Measurements from ENCODE around the gene RAPGEF4. TPM values are rescaled to one million over a fixed set of nuclear protein-coding genes. Genes with fewer than 3 reads are reported as not detected.

The RAPGEF4 gene
- total RNA-seq, 1 experiment from 2014 or later, result 0.62 TPM

GRCh38 chr2:172929644-172930043 is 194.0 kb downstream of the RAPGEF4 start:
- TF ChIP-seq, protein P1, sequence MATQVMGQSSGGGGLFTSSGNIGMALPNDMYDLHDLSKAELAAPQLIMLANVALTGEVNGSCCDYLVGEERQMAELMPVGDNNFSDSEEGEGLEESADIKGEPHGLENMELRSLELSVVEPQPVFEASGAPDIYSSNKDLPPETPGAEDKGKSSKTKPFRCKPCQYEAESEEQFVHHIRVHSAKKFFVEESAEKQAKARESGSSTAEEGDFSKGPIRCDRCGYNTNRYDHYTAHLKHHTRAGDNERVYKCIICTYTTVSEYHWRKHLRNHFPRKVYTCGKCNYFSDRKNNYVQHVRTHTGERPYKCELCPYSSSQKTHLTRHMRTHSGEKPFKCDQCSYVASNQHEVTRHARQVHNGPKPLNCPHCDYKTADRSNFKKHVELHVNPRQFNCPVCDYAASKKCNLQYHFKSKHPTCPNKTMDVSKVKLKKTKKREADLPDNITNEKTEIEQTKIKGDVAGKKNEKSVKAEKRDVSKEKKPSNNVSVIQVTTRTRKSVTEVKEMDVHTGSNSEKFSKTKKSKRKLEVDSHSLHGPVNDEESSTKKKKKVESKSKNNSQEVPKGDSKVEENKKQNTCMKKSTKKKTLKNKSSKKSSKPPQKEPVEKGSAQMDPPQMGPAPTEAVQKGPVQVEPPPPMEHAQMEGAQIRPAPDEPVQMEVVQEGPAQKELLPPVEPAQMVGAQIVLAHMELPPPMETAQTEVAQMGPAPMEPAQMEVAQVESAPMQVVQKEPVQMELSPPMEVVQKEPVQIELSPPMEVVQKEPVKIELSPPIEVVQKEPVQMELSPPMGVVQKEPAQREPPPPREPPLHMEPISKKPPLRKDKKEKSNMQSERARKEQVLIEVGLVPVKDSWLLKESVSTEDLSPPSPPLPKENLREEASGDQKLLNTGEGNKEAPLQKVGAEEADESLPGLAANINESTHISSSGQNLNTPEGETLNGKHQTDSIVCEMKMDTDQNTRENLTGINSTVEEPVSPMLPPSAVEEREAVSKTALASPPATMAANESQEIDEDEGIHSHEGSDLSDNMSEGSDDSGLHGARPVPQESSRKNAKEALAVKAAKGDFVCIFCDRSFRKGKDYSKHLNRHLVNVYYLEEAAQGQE (IDR thresholded peaks at IDR 0.05; ENCODE audit: insufficient read depth in 1 of 2, low read depth in 2 of 2, low read length in 1 of 2), result no peak
- TF ChIP-seq, protein P2, sequence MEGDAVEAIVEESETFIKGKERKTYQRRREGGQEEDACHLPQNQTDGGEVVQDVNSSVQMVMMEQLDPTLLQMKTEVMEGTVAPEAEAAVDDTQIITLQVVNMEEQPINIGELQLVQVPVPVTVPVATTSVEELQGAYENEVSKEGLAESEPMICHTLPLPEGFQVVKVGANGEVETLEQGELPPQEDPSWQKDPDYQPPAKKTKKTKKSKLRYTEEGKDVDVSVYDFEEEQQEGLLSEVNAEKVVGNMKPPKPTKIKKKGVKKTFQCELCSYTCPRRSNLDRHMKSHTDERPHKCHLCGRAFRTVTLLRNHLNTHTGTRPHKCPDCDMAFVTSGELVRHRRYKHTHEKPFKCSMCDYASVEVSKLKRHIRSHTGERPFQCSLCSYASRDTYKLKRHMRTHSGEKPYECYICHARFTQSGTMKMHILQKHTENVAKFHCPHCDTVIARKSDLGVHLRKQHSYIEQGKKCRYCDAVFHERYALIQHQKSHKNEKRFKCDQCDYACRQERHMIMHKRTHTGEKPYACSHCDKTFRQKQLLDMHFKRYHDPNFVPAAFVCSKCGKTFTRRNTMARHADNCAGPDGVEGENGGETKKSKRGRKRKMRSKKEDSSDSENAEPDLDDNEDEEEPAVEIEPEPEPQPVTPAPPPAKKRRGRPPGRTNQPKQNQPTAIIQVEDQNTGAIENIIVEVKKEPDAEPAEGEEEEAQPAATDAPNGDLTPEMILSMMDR (IDR thresholded peaks at IDR 0.05), result no peak
- TF ChIP-seq SIN3A (IDR thresholded peaks at IDR 0.05; ENCODE audit: borderline replicate concordance, insufficient read depth, low read depth, low read length), result no peak
- TF ChIP-seq TCF7L2 (IDR thresholded peaks at IDR 0.05; ENCODE audit: low read depth, low read length), result no peak
- TF ChIP-seq POLR2AphosphoS5 (IDR thresholded peaks at IDR 0.05; ENCODE audit: low read depth, low read length), result no peak
- ChIA-PET POLR2A (no interaction called here), CTCF (no interaction called here)
- intact Hi-C loops (cut with micrococcal nuclease; ENCODE audit: unreplicated experiment) (no loop called here), in situ Hi-C loops (cut with HindIII; ENCODE audit: low pct_unique_long_range_greater_than_20kb, low sequenced_read_pairs) (no loop called here)
- no peak overlapping the region for H3K4me3 ChIP-seq (ENCODE audit: low read depth in 2 of 2, low read length in 2 of 2)
- no peaks in the 10 kb centered on the region for H3K9me3 ChIP-seq (ENCODE audit: control insufficient read depth, insufficient read depth, low read depth, low read length)
- H3K27me3 ChIP-seq (ENCODE audit: control insufficient read depth, insufficient read depth, low read length), result no peaks in the 10 kb centered on the region; the same call in 1 of the 2 replicates
- BruUV-seq (replicated peaks), result no TSS peak
- ATAC-seq (no peak), DNase-seq (ENCODE audit: low read depth, low spot score) (no peak)
- H3K4me1 ChIP-seq (ENCODE audit: control insufficient read depth, insufficient read depth, low read length), result peaks cover 4% of the 10 kb centered on the region; the same call in 1 of the 2 replicates
- H3K36me3 ChIP-seq (ENCODE audit: control insufficient read depth, insufficient read depth, low read length), result no peaks in the 10 kb centered on the region
- no peak overlapping the region for H3K27ac ChIP-seq (ENCODE audit: low read length)

DNA sequence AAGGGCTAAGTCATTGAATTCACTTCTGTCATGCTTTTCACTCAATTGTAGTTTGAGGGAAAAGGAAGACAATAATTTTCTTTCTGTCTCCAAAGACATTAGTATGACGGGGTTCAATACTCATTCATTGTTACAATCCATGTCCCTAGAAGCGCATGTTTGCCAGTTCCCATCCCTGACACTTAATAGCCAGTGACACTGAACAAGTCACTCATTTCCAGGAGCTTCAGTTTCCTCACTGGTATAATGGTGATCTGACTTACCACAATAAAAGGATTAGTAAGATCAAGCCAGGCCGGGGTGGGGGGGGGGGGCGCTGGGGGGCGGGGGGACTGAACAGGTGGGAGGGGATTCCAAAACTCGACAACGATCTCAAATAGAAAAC is 195.2 kb downstream of the RAPGEF4 start:
- H3K4me3 ChIP-seq (ENCODE audit: low read depth in 2 of 2, low read length in 2 of 2), result no peak overlapping the region
- peaks cover 4% of the 10 kb centered on the region; the same call in 1 of the 2 replicates for H3K4me1 ChIP-seq (ENCODE audit: control insufficient read depth, insufficient read depth, low read length)
- TF ChIP-seq, protein P1 (IDR thresholded peaks at IDR 0.05; ENCODE audit: insufficient read depth in 1 of 2, low read depth in 2 of 2, low read length in 1 of 2), result no peak
- no peak for TF ChIP-seq TCF7L2 (IDR thresholded peaks at IDR 0.05; ENCODE audit: low read depth, low read length)
- H3K27ac ChIP-seq (ENCODE audit: low read length), result no peak overlapping the region
- H3K36me3 ChIP-seq (ENCODE audit: control insufficient read depth, insufficient read depth, low read length), result no peaks in the 10 kb centered on the region
- in situ Hi-C loops (cut with HindIII; ENCODE audit: low pct_unique_long_range_greater_than_20kb, low sequenced_read_pairs) (no loop called here), intact Hi-C loops (cut with micrococcal nuclease; ENCODE audit: unreplicated experiment) (no loop called here)
- no peaks in the 10 kb centered on the region for H3K9me3 ChIP-seq (ENCODE audit: control insufficient read depth, insufficient read depth, low read depth, low read length)
- no peaks in the 10 kb centered on the region; the same call in 1 of the 2 replicates for H3K27me3 ChIP-seq (ENCODE audit: control insufficient read depth, insufficient read depth, low read length)
- POLR2A ChIA-PET, result interaction anchor here (0.7 kb wide), 1 partner anchor 123 kb away, joined by 5 read pairs; no protein-coding TSS in a partner anchor
- ATAC-seq (no peak), DNase-seq (ENCODE audit: low read depth, low spot score) (no peak)
- no TSS peak for BruUV-seq (replicated peaks)
- CTCF ChIA-PET, result interaction anchor here (1.0 to 2.1 kb wide), 4 partner anchors 10 to 123 kb away, joined by 4 to 10 read pairs (median 6); no protein-coding TSS in a partner anchor

Measured in Panc1 (cell line).